Measurements from ENCODE around the gene GPATCH4.
"Not testable (repeated sequence)": the region's sequence is repeated elsewhere in the genome, so short reads cannot be mapped to it uniquely, and the experiment has no call there.

GPATCH4 gene

GRCh38 chr1:156601122-156601830 is at the start of gene GPATCH4:
GPATCH4 (minus strand) TSS chr1:156601479.
- peak; percentile 90 for DNase-seq (ENCODE audit: low read depth)

GRCh38 chr1:156648951-156649350 is 47.7 kb upstream of the GPATCH4 start:
- no peak for DNase-seq (ENCODE audit: low read depth)

- DNase-seq (ENCODE audit: low read depth): no peak
Observed at GRCh38 chr1:156648496-156648895, 47.2 kb upstream of the GPATCH4 start.

GRCh38 chr1:156647351-156647750 is 46.1 kb upstream of the GPATCH4 start:
- no peak for DNase-seq (ENCODE audit: low read depth)

GRCh38 chr1:156646738-156647211 is 45.5 kb upstream of the GPATCH4 start:
- no peak for DNase-seq (ENCODE audit: low read depth)

GRCh38 chr1:156645666-156646065 is 44.4 kb upstream of the GPATCH4 start:
- no peak for DNase-seq (ENCODE audit: low read depth)

GRCh38 chr1:156645056-156645455 is 43.8 kb upstream of the GPATCH4 start:
- no peak for DNase-seq (ENCODE audit: low read depth)

- no peak for DNase-seq (ENCODE audit: low read depth)
Observed at GRCh38 chr1:156644640-156645039, 43.4 kb upstream of the GPATCH4 start.

- DNase-seq (ENCODE audit: low read depth): no peak
Observed at GRCh38 chr1:156644146-156644545, 42.9 kb upstream of the GPATCH4 start.

- DNase-seq (ENCODE audit: low read depth): no peak
Observed at GRCh38 chr1:156643778-156644092, 42.5 kb upstream of the GPATCH4 start.

GRCh38 chr1:156643049-156643777 is 41.9 kb upstream of the GPATCH4 start:
- DNase-seq (ENCODE audit: low read depth): no peak

- no peak for DNase-seq (ENCODE audit: low read depth)
Observed at GRCh38 chr1:156642265-156643048, 41.2 kb upstream of the GPATCH4 start.

GRCh38 chr1:156641761-156642264 is 40.5 kb upstream of the GPATCH4 start, which contains the start of gene BCAN:
BCAN (plus strand) TSS chr1:156642117; CDS start chr1:156646055, 3,938 bp downstream.
- DNase-seq (ENCODE audit: low read depth): no peak

- no peak for DNase-seq (ENCODE audit: low read depth)
Observed at GRCh38 chr1:156640842-156641706, 39.8 kb upstream of the GPATCH4 start.

- DNase-seq (ENCODE audit: low read depth): no peak
Observed at GRCh38 chr1:156639601-156640101, 38.4 kb upstream of the GPATCH4 start.

- no peak for DNase-seq (ENCODE audit: low read depth)
Observed at GRCh38 chr1:156638189-156638985, 37.1 kb upstream of the GPATCH4 start.

GRCh38 chr1:156632355-156632754 is 31.1 kb upstream of the GPATCH4 start:
- DNase-seq (ENCODE audit: low read depth): no peak

GRCh38 chr1:156631152-156631551 is 29.9 kb upstream of the GPATCH4 start:
- DNase-seq (ENCODE audit: low read depth): not testable (repeated sequence)

- no peak for DNase-seq (ENCODE audit: low read depth)
Observed at GRCh38 chr1:156629823-156630449, 28.7 kb upstream of the GPATCH4 start.

- no peak for DNase-seq (ENCODE audit: low read depth)
Observed at GRCh38 chr1:156627313-156627880, 26.1 kb upstream of the GPATCH4 start.

All from fibroblast of the conjunctiva (primary cell).